CD14-positive monocyte (primary cell): ENCODE data around the gene ZNF334. TPM values are rescaled to one million over a fixed set of nuclear protein-coding genes. Genes with fewer than 3 reads are reported as not detected.

ENCODE experiments used
- DNase-seq, 3 donors: peaks; one replicate each; pipeline ENCODE4 v3.0.0-alpha.2; 2011 to 2022
- H2AFZ ChIP-seq: 2 replicates; pipeline ENCODE4 v1.6.0; 2012; ENCODE audit warnings: mild to moderate bottlenecking, low read depth, low read length, inconsistent platforms; ENCODE audit not compliant: insufficient read depth, poor library complexity, severe bottlenecking
- H3K27ac ChIP-seq, 2 donors: 1 replicate in 1 of 2; 2 replicates in 1 of 2; pipeline ENCODE4 v1.5.1; 2012 to 2013; ENCODE audit warnings: low read length in 2 of 2, control low read depth in 1 of 2, inconsistent platforms in 1 of 2, low read depth in 1 of 2, mild to moderate bottlenecking in 1 of 2
- H3K27me3 ChIP-seq, 2 donors: one replicate each; pipeline versions ENCODE4 v1.6.0 to v1.6.1; 2011 to 2013; ENCODE audit warnings: low read length in 2 of 2; ENCODE audit not compliant: control insufficient read depth in 2 of 2, insufficient read depth in 2 of 2
- H3K36me3 ChIP-seq, 2 donors: replicated peaks in 1 of 2; 1 replicate in 1 of 2; 2 replicates in 1 of 2; pipeline versions ENCODE4 v1.5.1 to v1.6.1; 2012 to 2013; ENCODE audit warnings: low read length in 2 of 2, control low read depth in 1 of 2, inconsistent platforms in 1 of 2, mild to moderate bottlenecking in 1 of 2; ENCODE audit not compliant: insufficient read depth in 2 of 2, control insufficient read depth in 1 of 2
- H3K4me1 ChIP-seq, 2 donors: 1 replicate in 1 of 2; 2 replicates in 1 of 2; pipeline versions ENCODE4 v1.5.1 to v1.6.1; 2012 to 2013; ENCODE audit warnings: low read length in 2 of 2, control low read depth in 1 of 2, inconsistent platforms in 1 of 2, mild to moderate bottlenecking in 1 of 2, moderate library complexity in 1 of 2; ENCODE audit not compliant: insufficient read depth in 2 of 2, control insufficient read depth in 1 of 2
- H3K4me2 ChIP-seq: replicated peaks from 2 replicates; pipeline ENCODE3; 2012; ENCODE audit warnings: low read length, moderate library complexity, mild to moderate bottlenecking; ENCODE audit not compliant: poor library complexity, severe bottlenecking; ENCODE audit errors: extremely low read depth
- H3K4me3 ChIP-seq, 3 experiments: fragments of 200-600 bp in 1 of 3; sonication (generic) in 1 of 3; replicated peaks in 1 of 3; 1 replicate in 2 of 3; 2 replicates in 1 of 3; pipeline ENCODE4 v1.5.1; 2011 to 2013; ENCODE audit warnings: low read length in 3 of 3, mild to moderate bottlenecking in 3 of 3, control low read depth in 2 of 3, low read depth in 2 of 3, inconsistent platforms in 1 of 3, moderate library complexity in 1 of 3
- H3K79me2 ChIP-seq: 2 replicates; pipeline ENCODE4 v1.6.0; 2012; ENCODE audit warnings: mild to moderate bottlenecking, control low read depth, inconsistent platforms, low read length, moderate library complexity; ENCODE audit not compliant: insufficient read depth
- H3K9ac ChIP-seq: 2 replicates; pipeline ENCODE4 v1.6.0; 2017; ENCODE audit warnings: low read length, mild to moderate bottlenecking; ENCODE audit not compliant: insufficient read depth, poor library complexity, severe bottlenecking
- H3K9me3 ChIP-seq, 2 donors: replicated peaks in 1 of 2; 1 replicate in 1 of 2; 2 replicates in 1 of 2; pipeline versions ENCODE4 v1.5.1 to v1.6.1; 2012 to 2013; ENCODE audit warnings: low read length in 2 of 2, control low read depth in 1 of 2; ENCODE audit not compliant: control insufficient read depth in 1 of 2, insufficient read depth in 1 of 2
- H4K20me1 ChIP-seq: 2 replicates; pipeline ENCODE4 v1.6.0; 2012; ENCODE audit warnings: mild to moderate bottlenecking, low read length, control low read depth, moderate library complexity; ENCODE audit not compliant: insufficient read depth
- H3K27ac Mint-ChIP-seq, 7 donors: one replicate each; pipeline ENCODE4 v1.8.0; 2020; ENCODE audit warnings: mild to moderate bottlenecking in 7 of 7, mixed read lengths in 7 of 7, moderate library complexity in 6 of 7, inconsistent platforms in 2 of 7
- H3K27me3 Mint-ChIP-seq, 3 donors: one replicate each; pipeline ENCODE4 v1.8.0; 2021 to 2022; ENCODE audit warnings: low read depth in 3 of 3, mild to moderate bottlenecking in 3 of 3, mixed read lengths in 3 of 3, moderate library complexity in 3 of 3, inconsistent platforms in 1 of 3
- H3K36me3 Mint-ChIP-seq, 2 donors: one replicate each; pipeline ENCODE4 v1.8.0; 2020; ENCODE audit warnings: mixed read lengths in 2 of 2, inconsistent platforms in 1 of 2, mild to moderate bottlenecking in 1 of 2
- H3K4me1 Mint-ChIP-seq: one replicate; pipeline ENCODE4 v1.8.0; 2020; ENCODE audit warnings: mild to moderate bottlenecking, mixed read lengths
- H3K4me3 Mint-ChIP-seq, 2 donors: one replicate each; pipeline ENCODE4 v1.8.0; 2020; ENCODE audit warnings: mild to moderate bottlenecking in 2 of 2, mixed read lengths in 2 of 2, moderate library complexity in 1 of 2
- H3K9me3 Mint-ChIP-seq, 7 donors: one replicate each; pipeline ENCODE4 v1.8.0; 2020 to 2022; ENCODE audit warnings: mixed read lengths in 7 of 7, mild to moderate bottlenecking in 6 of 7, moderate library complexity in 6 of 7, inconsistent platforms in 2 of 7
- CTCF ChIP-seq: fragments of 200-600 bp; IDR thresholded peaks from one replicate; pipeline ENCODE4 v1.8.0; 2022; ENCODE audit warnings: antibody characterized with exemption, mild to moderate bottlenecking
- WGBS: methylation state at CpG from one replicate; pipeline ENCODE4 v1.1.5; 2013; ENCODE audit warnings: missing lambda C conversion rate; ENCODE audit not compliant: insufficient coverage; 5-methylcytosine and 5-hydroxymethylcytosine counted together
- intact Hi-C, 2 donors: fragments of 100-400 bp; cut with micrococcal nuclease; formaldehyde crosslinking; loops; one replicate each; pipeline versions ENCODE4 v1.15.0 to v1.15.1; 2023
- polyA plus RNA-seq, 3 donors: library from polyadenylated mRNA; depleted of rRNA in 1 of 3; unstranded in 2 of 3; stranded (reverse) in 1 of 3; fragments of 300-500 nt in 2 of 3; fragments of >200 nt in 1 of 3; fragmentation: Illumina TruSeq in 2 of 3; gene quantifications; 1 replicate in 2 of 3; 2 replicates in 1 of 3; pipeline ENCODE4 v1.2.3, GENCODE V29; 2012 to 2021

ZNF334 gene
- polyA plus RNA-seq, 3 donors: 0.04 TPM; not detected in 2

- intact Hi-C loops: no loop called here
- no peaks in the 10 kb centered on the region for H3K4me1 ChIP-seq
- H3K36me3 ChIP-seq: no peaks in the 10 kb centered on the region
- H2AFZ ChIP-seq: no peak overlapping the region
- H3K4me3 ChIP-seq: no peak overlapping the region
- no peaks in the 10 kb centered on the region for H3K36me3 Mint-ChIP-seq
- no peaks in the 10 kb centered on the region for H3K79me2 ChIP-seq
- H4K20me1 ChIP-seq: no peaks in the 10 kb centered on the region
- H3K4me3 Mint-ChIP-seq: no peak overlapping the region
- no peak overlapping the region for H3K4me2 ChIP-seq
- H3K27ac Mint-ChIP-seq: no peak overlapping the region
- DNase-seq: no peak
- peaks cover 0 to 2% (median 0%) of the 10 kb centered on the region in 7 donors for H3K9me3 Mint-ChIP-seq
- peaks cover 25 to 36% of the 10 kb centered on the region in 2 donors for H3K27me3 ChIP-seq
- TF ChIP-seq CTCF: peak; percentile 22
- peaks cover 2% of the 10 kb centered on the region for H3K4me1 Mint-ChIP-seq
- no peak overlapping the region for H3K9ac ChIP-seq
- no peaks in the 10 kb centered on the region for H3K9me3 ChIP-seq
- WGBS: 92% methylated on average over 2 of the region's 2 CpGs
- H3K27ac ChIP-seq: no peak overlapping the region
- peaks cover 30 to 46% (median 44%) of the 10 kb centered on the region in 3 donors for H3K27me3 Mint-ChIP-seq
Observed at GRCh38 chr20:46539113-46539512, 25.8 kb upstream of the ZNF334 start.

- Mint-ChIP-seq H3K4me3 (no peak overlapping the region), H3K27ac (no peak overlapping the region), H3K9me3 (no peaks in the 10 kb centered on the region), H3K27me3 (peaks cover 9 to 21% (median 16%) of the 10 kb centered on the region in 3 donors), H3K36me3 (no peaks in the 10 kb centered on the region), H3K4me1 (no peaks in the 10 kb centered on the region)
- Histone ChIP-seq H4K20me1 (no peaks in the 10 kb centered on the region), H3K4me3 (no peak overlapping the region), H3K79me2 (no peaks in the 10 kb centered on the region), H3K4me2 (no peak overlapping the region), H2AFZ (no peak overlapping the region), H3K36me3 (no peaks in the 10 kb centered on the region), H3K27ac (no peak overlapping the region), H3K9ac (no peak overlapping the region), H3K4me1 (no peaks in the 10 kb centered on the region), H3K27me3 (peaks cover 0 to 2% of the 10 kb centered on the region in 2 donors), H3K9me3 (no peaks in the 10 kb centered on the region)
- no peak for DNase-seq
- intact Hi-C loops: loop anchor here in 1 of 2 donors (2.0 kb wide), 1 partner anchor 78 kb away; no protein-coding TSS in a partner anchor
- WGBS: 80% methylated on average over 4 of the region's 4 CpGs
- TF ChIP-seq CTCF: no peak
Observed at GRCh38 chr20:46530640-46531039, 17.3 kb upstream of the ZNF334 start.
